Endothelial cell of umbilical vein (primary cell): ENCODE data around the gene SPON2. TPM values are rescaled to one million over a fixed set of nuclear protein-coding genes. Genes with fewer than 3 reads are reported as not detected.

Experiments
- BruUV-seq: library from RNA; stranded (reverse); fragments of 400-500 nt; replicated peaks from 2 replicates; lab custom pipeline; 2021; lab: Mats Ljungman, UMichigan
- CTCF ChIA-PET: fragments of 300-600, 350-600 bp; sonication (Branson Sonifier 250); formaldehyde crosslinking; loops from one replicate; lab custom pipeline; 2021; ENCODE audit warnings: antibody characterized with exemption, inconsistent platforms; lab: Charles Lee
- POLR2A ChIA-PET: fragments of 300-600, 350-600 bp; sonication (Branson Sonifier 250); formaldehyde crosslinking; loops from one replicate; lab custom pipeline; 2021; ENCODE audit warnings: antibody characterized with exemption, inconsistent platforms; lab: Charles Lee
- DNase-seq: peaks from one replicate; pipeline ENCODE4 v3.0.0-alpha.2; 2011; ENCODE audit warnings: low read depth, low spot score
- FAIRE-seq: peaks from 2 replicates; lab custom pipeline; 2011; peaks lifted over from hg19 to GRCh38; lab: Jason Lieb, UNC
- H2AFZ ChIP-seq: 2 replicates; pipeline ENCODE4 v1.6.0; 2012; ENCODE audit warnings: low read depth, low read length, control low read depth, inconsistent platforms
- H3K27ac ChIP-seq: 2 replicates; pipeline ENCODE4 v1.5.1; 2011; ENCODE audit warnings: low read depth, mild to moderate bottlenecking, control low read depth, low read length, moderate library complexity; ENCODE audit not compliant: insufficient read depth
- H3K27me3 ChIP-seq, 2 experiments: 2 replicates each; pipeline versions ENCODE4 v1.6.0 to v1.6.1; 2011; ENCODE audit warnings: low read length in 2 of 2, mixed read lengths in 1 of 2; ENCODE audit not compliant: control insufficient read depth in 2 of 2, insufficient read depth in 2 of 2
- H3K36me3 ChIP-seq, 2 experiments: 2 replicates in 1 of 2; 3 replicates in 1 of 2; pipeline ENCODE4 v1.5.1; 2011; ENCODE audit warnings: low read length in 2 of 2, mild to moderate bottlenecking in 1 of 2, moderate library complexity in 1 of 2; ENCODE audit not compliant: control insufficient read depth in 2 of 2, insufficient read depth in 2 of 2; ENCODE audit errors: extremely low read depth in 1 of 2
- H3K4me1 ChIP-seq: 3 replicates; pipeline ENCODE4 v1.5.1; 2011; ENCODE audit warnings: mild to moderate bottlenecking, low read length; ENCODE audit not compliant: control insufficient read depth, insufficient read depth; ENCODE audit errors: extremely low read depth
- H3K4me2 ChIP-seq: 2 replicates; pipeline ENCODE4 v1.6.1; 2011; ENCODE audit warnings: low read length, control low read depth, mixed read lengths; ENCODE audit not compliant: insufficient read depth
- H3K4me3 ChIP-seq, 3 experiments: fragments of 200-600 bp in 1 of 3; sonication (generic), shearing (Covaris generic) in 1 of 3; replicated peaks in 1 of 3; 2 replicates each; pipeline ENCODE4 v1.5.1; 2011 to 2016; ENCODE audit warnings: control low read depth in 3 of 3, low read length in 3 of 3, mild to moderate bottlenecking in 2 of 3, inconsistent platforms in 1 of 3, low read depth in 1 of 3, moderate library complexity in 1 of 3; ENCODE audit not compliant: insufficient read depth in 1 of 3
- H3K79me2 ChIP-seq: 2 replicates; pipeline ENCODE4 v1.6.0; 2012; ENCODE audit warnings: low read length, inconsistent platforms; ENCODE audit not compliant: control insufficient read depth, insufficient read depth
- H3K9ac ChIP-seq: replicated peaks from 2 replicates; pipeline ENCODE3; 2011; ENCODE audit warnings: low read length, control low read depth; ENCODE audit not compliant: insufficient read depth; ENCODE audit errors: extremely low read depth
- H3K9me1 ChIP-seq: replicated peaks from 3 replicates; pipeline ENCODE4 v1.6.0; 2011; ENCODE audit warnings: mild to moderate bottlenecking, low read length; ENCODE audit not compliant: control insufficient read depth, insufficient read depth; ENCODE audit errors: extremely low read depth
- H3K9me3 ChIP-seq: replicated peaks from 2 replicates; pipeline ENCODE4 v1.5.1; 2012; ENCODE audit warnings: low read length, inconsistent platforms; ENCODE audit not compliant: control insufficient read depth, insufficient read depth
- H4K20me1 ChIP-seq: replicated peaks from 2 replicates; pipeline ENCODE3; 2011; ENCODE audit warnings: mild to moderate bottlenecking, low read length; ENCODE audit not compliant: control insufficient read depth, insufficient read depth; ENCODE audit errors: extremely low read depth
- FOS ChIP-seq: IDR thresholded peaks from 2 replicates; pipeline ENCODE4 v1.6.1; 2011; ENCODE audit warnings: mild to moderate bottlenecking, low read length, moderate library complexity, borderline replicate concordance; ENCODE audit not compliant: insufficient read depth
- GATA2 ChIP-seq: IDR thresholded peaks from 2 replicates; pipeline ENCODE4 v1.7.0; 2011; ENCODE audit warnings: low read depth, mild to moderate bottlenecking, moderate library complexity, mixed read lengths, low read length; ENCODE audit not compliant: insufficient read length, insufficient read depth
- JUN ChIP-seq: IDR thresholded peaks from 2 replicates; pipeline ENCODE4 v1.6.1; 2011; ENCODE audit warnings: borderline replicate concordance, low read depth; ENCODE audit not compliant: insufficient read length, insufficient read depth
- MAX ChIP-seq: IDR thresholded peaks from 2 replicates; pipeline ENCODE4 v1.6.1; 2011; ENCODE audit not compliant: insufficient read depth, insufficient read length
- MYC ChIP-seq: IDR thresholded peaks from one replicate; pipeline ENCODE4 v1.6.1; 2011; ENCODE audit warnings: mild to moderate bottlenecking, low read depth, low read length
- POLR2A ChIP-seq: IDR thresholded peaks from 2 replicates; pipeline ENCODE4 v1.6.1; 2012; ENCODE audit warnings: low read depth, mild to moderate bottlenecking, control low read depth, low read length
- POLR2AphosphoS5 ChIP-seq: IDR thresholded peaks from 2 replicates; pipeline ENCODE4 v1.6.1; 2012; ENCODE audit warnings: low read depth, mild to moderate bottlenecking, control low read depth, low read length, moderate library complexity; ENCODE audit not compliant: insufficient read depth
- dilution Hi-C: fragments of 300-500 bp; cut with MboI; formaldehyde crosslinking; loops from one replicate; pipeline ENCODE4 v1.15.0; 2019; ENCODE audit warnings: low sequenced_read_pairs; ENCODE audit not compliant: extremely low pct_ligation_motif_present
- intact Hi-C: fragments of 100-400 bp; cut with micrococcal nuclease; formaldehyde crosslinking; loops from one replicate; pipeline ENCODE4 v1.10.0; 2022
- polyA plus RNA-seq, 4 experiments: library from polyadenylated mRNA; depleted of rRNA in 3 of 4; stranded (reverse) in 3 of 4; unstranded in 1 of 4; fragments of >200 nt; gene quantifications; 2 replicates each; pipeline versions ENCODE4 v1.2.1 to v1.2.3, GENCODE V29; 2011 to 2012; ENCODE audit warnings: missing spikeins in 1 of 4
- total RNA-seq: library from RNA; stranded (reverse); gene quantifications from 2 replicates; pipeline ENCODE4 v1.2.3, GENCODE V29; 2021

Gene SPON2
- total and polyA plus RNA-seq, 2 donors (not counting 3 experiments of a cell fraction or from before 2014, with no cell fraction given) = 0.04 TPM; not detected in 1

- DNase-seq (no peak), FAIRE-seq (no peak)
- no peak overlapping the region for H3K27ac ChIP-seq
- H3K4me3 ChIP-seq = no peak overlapping the region
- TF ChIP-seq GATA2 = no peak
- no peak for TF ChIP-seq POLR2AphosphoS5
- TF ChIP-seq MYC = no peak
- TF ChIP-seq MAX = no peak
- no peak for TF ChIP-seq JUN
- no peak for TF ChIP-seq POLR2A
- no peak for TF ChIP-seq FOS
- CTCF ChIA-PET = no interaction called here
- no peaks in the 10 kb centered on the region for H4K20me1 ChIP-seq
- no TSS peak for BruUV-seq
- H3K9me3 ChIP-seq = no peaks in the 10 kb centered on the region
- POLR2A ChIA-PET = no interaction called here
- no peaks in the 10 kb centered on the region for H3K9me1 ChIP-seq
- H3K36me3 ChIP-seq = no peaks in the 10 kb centered on the region
- intact Hi-C loops = no loop called here
- H2AFZ ChIP-seq = no peak overlapping the region
- H3K4me2 ChIP-seq = no peak overlapping the region
- dilution Hi-C loops = no loop called here
- H3K4me1 ChIP-seq = no peaks in the 10 kb centered on the region
- H3K79me2 ChIP-seq = no peaks in the 10 kb centered on the region
- H3K27me3 ChIP-seq = no peaks in the 10 kb centered on the region
- H3K9ac ChIP-seq = no peak overlapping the region
These were observed 18.8 kb downstream of the SPON2 start for GRCh38 chr4:1153567-1154090.

GRCh38 chr4:1152290-1152689, 20.1 kb downstream of the SPON2 start:
- ChIA-PET POLR2A (interaction anchor here (0.7 kb wide), 2 partner anchors 86 to 109 kb away, joined by 7 to 19 read pairs; no protein-coding TSS in a partner anchor), CTCF (no interaction called here)
- dilution Hi-C loops = no loop called here
- no peak for TF ChIP-seq MYC
- TF ChIP-seq MAX = no peak
- Histone ChIP-seq H3K36me3 (no peaks in the 10 kb centered on the region), H3K9ac (no peak overlapping the region), H2AFZ (no peak overlapping the region), H3K27ac (no peak overlapping the region), H3K9me1 (no peaks in the 10 kb centered on the region), H3K4me1 (no peaks in the 10 kb centered on the region), H3K4me2 (no peak overlapping the region), H3K27me3 (no peaks in the 10 kb centered on the region), H3K79me2 (no peaks in the 10 kb centered on the region), H3K4me3 (no peak overlapping the region), H3K9me3 (no peaks in the 10 kb centered on the region), H4K20me1 (no peaks in the 10 kb centered on the region)
- intact Hi-C loops = no loop called here
- DNase-seq (no peak), FAIRE-seq (no peak)
- no TSS peak for BruUV-seq
